Neural progenitor cell (in vitro differentiated cells): ENCODE results near the gene CTSG. TPM values are rescaled to one million over a fixed set of nuclear protein-coding genes. Genes with fewer than 3 reads are reported as not detected.

ENCODE experiments used
- total RNA-seq: library from RNA; depleted of rRNA; stranded (reverse); fragments of >200 nt; gene quantifications from 2 replicates; pipeline ENCODE4 v1.2.3, GENCODE V29; 2015; ENCODE audit warnings: low replicate concordance

CTSG gene
- total RNA-seq, 1 donor from 2014 or later, result not detected

Other genes starting within 250 kb of the CTSG start
- not detected in 2 replicates for gene ADCY4, start 241.2 kb downstream of the CTSG start, total RNA-seq
- not detected in 2 replicates for gene RIPK3, start 236.3 kb downstream of the CTSG start, total RNA-seq
- 38.2 and 95.3 TPM in 2 replicates for gene NFATC4, start 208.1 kb downstream of the CTSG start, total RNA-seq
- 15.5 and 34.3 TPM in 2 replicates for gene NYNRIN, start 177.2 kb downstream of the CTSG start, total RNA-seq
- 0.25 TPM in 1 of 2 replicates, not detected in the other for gene CBLN3, start 146.6 kb downstream of the CTSG start, total RNA-seq
- 20.4 and 34.7 TPM in 2 replicates for gene KHNYN, start 146.3 kb downstream of the CTSG start, total RNA-seq
- 19.0 and 37.8 TPM in 2 replicates for gene SDR39U1, start 133.5 kb downstream of the CTSG start, total RNA-seq
- gene CMA1, start 68.0 kb downstream of the CTSG start, total RNA-seq, result not detected in 2 replicates
- gene GZMH, start 33.4 kb upstream of the CTSG start, total RNA-seq, result not detected in 2 replicates
- gene GZMB, start 57.9 kb upstream of the CTSG start, total RNA-seq, result not detected in 2 replicates